Measurements from ENCODE around the gene DNAJC8.

DNA sequence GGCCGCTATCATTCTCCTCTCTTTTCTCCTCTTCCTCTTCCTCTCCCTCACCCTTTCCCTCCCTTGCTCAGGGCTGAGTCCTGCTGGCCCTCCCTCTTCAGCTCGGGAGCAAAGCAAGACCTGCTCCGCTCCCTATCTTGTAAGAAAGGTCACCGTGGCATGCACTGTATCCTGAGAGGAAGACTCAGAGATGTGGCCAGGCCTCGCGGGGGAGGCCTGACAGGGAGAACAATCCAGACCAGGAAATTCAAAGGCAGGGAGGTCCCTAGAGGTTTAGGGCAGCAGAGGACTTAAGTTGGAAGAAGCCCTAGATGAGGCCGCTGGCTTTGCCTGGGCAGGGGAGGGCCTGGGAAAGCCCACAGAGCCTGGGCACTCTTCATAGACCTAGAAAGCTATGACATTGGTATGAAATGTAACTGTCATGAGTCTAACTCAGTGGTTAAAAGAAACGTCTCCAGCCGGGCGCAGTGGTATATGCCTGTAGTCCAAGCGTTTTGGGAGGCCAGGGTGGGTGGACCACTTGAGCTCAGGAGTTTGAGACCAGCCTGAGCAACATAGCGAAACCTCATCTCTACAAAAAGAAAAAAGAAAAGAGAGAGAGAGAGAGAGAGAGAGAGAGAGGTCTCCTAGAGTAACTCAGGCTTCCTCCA is 41.7 kb downstream of the DNAJC8 start:
- no peak for TF ChIP-seq CTCF (IDR thresholded peaks at IDR 0.05)
- no peak for TF ChIP-seq POLR2AphosphoS5 (IDR thresholded peaks at IDR 0.05; ENCODE audit: insufficient read depth in 1 of 2, low read depth in 1 of 2)

Data from vagina (tissue), 2 donors.